Measurements from ENCODE around the gene RPS29.

Gene RPS29

DNA sequence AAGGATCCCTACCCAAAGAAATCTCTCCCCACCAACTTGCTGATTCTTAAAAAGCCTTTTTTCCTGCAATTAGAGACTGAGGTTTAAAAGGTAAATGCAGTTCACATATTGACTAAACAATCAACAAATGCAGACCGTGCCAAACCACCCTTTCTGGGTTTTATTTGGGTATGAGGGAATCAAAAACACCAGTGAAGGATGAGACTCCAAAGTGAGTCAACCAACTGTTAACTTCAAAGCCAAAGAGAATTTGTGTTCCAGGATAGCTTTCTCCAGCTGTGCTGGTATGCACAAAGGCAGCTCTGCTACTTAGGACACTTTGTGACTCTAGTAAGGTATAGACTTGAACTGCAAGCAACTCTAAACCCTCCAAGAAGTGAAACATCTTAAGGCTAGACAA is 39.4 kb downstream of the RPS29 start:
- H3K9ac ChIP-seq (ENCODE audit: insufficient read length): no peak overlapping the region
- no peaks in the 10 kb centered on the region for H3K9me3 ChIP-seq (ENCODE audit: low read depth, low read length)
- H3K27ac ChIP-seq: no peak overlapping the region
- no peak for DNase-seq (ENCODE audit: low read depth, low spot score)
- H3K4me3 ChIP-seq: no peak overlapping the region
- TF ChIP-seq FOXP2 (optimal IDR thresholded peaks at IDR 0.05; ENCODE audit: control extremely low read depth, extremely low read length, insufficient read depth): no peak
- no peak for TF ChIP-seq EZH2 (IDR thresholded peaks at IDR 0.05)
- no peak for TF ChIP-seq POLR2AphosphoS5 (IDR thresholded peaks at IDR 0.05; ENCODE audit: borderline replicate concordance, low read depth, low read length)
- no peaks in the 10 kb centered on the region for H3K36me3 ChIP-seq (ENCODE audit: insufficient read depth, low read length)

DNA sequence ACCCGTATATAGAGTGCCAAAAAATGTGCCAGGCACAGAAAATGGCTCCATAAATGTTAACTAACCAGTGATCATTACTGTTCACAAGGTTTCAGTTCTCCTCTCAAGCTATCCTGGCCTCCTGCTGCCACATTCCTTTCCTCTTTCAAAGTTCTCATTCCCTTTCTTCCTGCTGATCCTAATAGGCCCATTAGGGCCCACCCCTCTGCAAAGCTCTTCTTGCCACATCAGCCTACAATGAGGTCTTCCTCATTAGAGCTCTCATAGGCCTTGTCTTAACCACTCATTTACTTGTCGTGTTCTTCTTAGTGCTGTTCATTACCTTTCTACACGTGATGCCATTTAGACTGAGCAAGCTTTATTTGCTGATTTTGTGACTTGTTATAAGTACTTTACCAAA is 40.5 kb downstream of the RPS29 start:
- no peak for TF ChIP-seq POLR2AphosphoS5 (IDR thresholded peaks at IDR 0.05; ENCODE audit: borderline replicate concordance, low read depth, low read length)
- no peak for TF ChIP-seq EZH2 (IDR thresholded peaks at IDR 0.05)
- no peak for TF ChIP-seq FOXP2 (optimal IDR thresholded peaks at IDR 0.05; ENCODE audit: control extremely low read depth, extremely low read length, insufficient read depth)
- Histone ChIP-seq H3K4me3 (no peak overlapping the region), H3K27ac (no peak overlapping the region), H3K36me3 (ENCODE audit: insufficient read depth, low read length) (no peaks in the 10 kb centered on the region), H3K9me3 (ENCODE audit: low read depth, low read length) (no peaks in the 10 kb centered on the region), H3K9ac (ENCODE audit: insufficient read length) (no peak overlapping the region)
- DNase-seq (ENCODE audit: low read depth, low spot score): no peak

DNA sequence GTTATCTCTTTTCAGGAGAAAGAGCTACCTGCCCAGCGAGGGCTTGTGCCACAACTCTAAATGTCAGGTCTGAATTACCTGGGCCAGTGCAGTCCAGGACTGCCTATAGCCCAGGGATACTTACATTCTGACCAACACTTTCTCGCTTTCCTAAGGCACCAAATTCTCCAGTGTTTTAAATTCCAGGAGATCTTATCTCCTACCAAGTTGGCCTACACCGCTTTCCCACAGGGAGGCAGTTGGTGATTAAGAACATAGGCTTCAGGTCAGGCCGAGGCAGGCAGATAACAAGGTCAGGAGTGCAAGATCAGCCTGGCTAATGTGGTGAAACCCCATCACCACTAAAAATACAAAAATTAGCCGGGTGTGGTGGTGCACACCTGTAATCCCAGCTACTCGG is 41.1 kb downstream of the RPS29 start:
- H3K4me3 ChIP-seq: no peak overlapping the region
- H3K27ac ChIP-seq: no peak overlapping the region
- no peak for DNase-seq (ENCODE audit: low read depth, low spot score)
- TF ChIP-seq POLR2AphosphoS5 (IDR thresholded peaks at IDR 0.05; ENCODE audit: borderline replicate concordance, low read depth, low read length): no peak
- no peak for TF ChIP-seq EZH2 (IDR thresholded peaks at IDR 0.05)
- TF ChIP-seq FOXP2 (optimal IDR thresholded peaks at IDR 0.05; ENCODE audit: control extremely low read depth, extremely low read length, insufficient read depth): no peak
- no peaks in the 10 kb centered on the region for H3K36me3 ChIP-seq (ENCODE audit: insufficient read depth, low read length)
- no peaks in the 10 kb centered on the region for H3K9me3 ChIP-seq (ENCODE audit: low read depth, low read length)
- no peak overlapping the region for H3K9ac ChIP-seq (ENCODE audit: insufficient read length)

DNA sequence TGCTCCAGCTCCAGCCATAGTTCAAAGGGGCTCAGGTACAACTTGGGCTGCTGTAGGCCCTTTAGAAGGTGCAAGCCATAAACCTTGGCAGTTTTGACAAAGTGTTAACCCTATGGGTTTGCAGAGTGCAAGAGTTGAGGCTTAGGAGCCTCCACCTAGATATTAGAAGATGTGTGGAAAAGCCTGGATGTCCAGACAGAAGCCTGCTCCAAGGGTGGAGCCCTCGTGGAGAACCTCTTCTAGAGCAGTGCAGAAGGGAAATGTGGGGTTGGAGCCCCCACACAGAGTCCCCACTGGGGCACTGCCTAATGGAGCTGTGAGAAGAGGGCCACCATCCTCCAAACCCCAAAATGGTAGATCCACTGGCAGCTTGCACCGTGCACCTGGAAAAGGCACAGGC is 45.1 kb downstream of the RPS29 start:
- no peaks in the 10 kb centered on the region for H3K36me3 ChIP-seq (ENCODE audit: insufficient read depth, low read length)
- no peak overlapping the region for H3K4me3 ChIP-seq
- TF ChIP-seq FOXP2 (optimal IDR thresholded peaks at IDR 0.05; ENCODE audit: control extremely low read depth, extremely low read length, insufficient read depth) (no peak), POLR2AphosphoS5 (IDR thresholded peaks at IDR 0.05; ENCODE audit: borderline replicate concordance, low read depth, low read length) (no peak), EZH2 (IDR thresholded peaks at IDR 0.05) (no peak)
- H3K9ac ChIP-seq (ENCODE audit: insufficient read length): no peak overlapping the region
- no peak for DNase-seq (ENCODE audit: low read depth, low spot score)
- H3K9me3 ChIP-seq (ENCODE audit: low read depth, low read length): no peaks in the 10 kb centered on the region
- H3K27ac ChIP-seq: no peak overlapping the region

DNA sequence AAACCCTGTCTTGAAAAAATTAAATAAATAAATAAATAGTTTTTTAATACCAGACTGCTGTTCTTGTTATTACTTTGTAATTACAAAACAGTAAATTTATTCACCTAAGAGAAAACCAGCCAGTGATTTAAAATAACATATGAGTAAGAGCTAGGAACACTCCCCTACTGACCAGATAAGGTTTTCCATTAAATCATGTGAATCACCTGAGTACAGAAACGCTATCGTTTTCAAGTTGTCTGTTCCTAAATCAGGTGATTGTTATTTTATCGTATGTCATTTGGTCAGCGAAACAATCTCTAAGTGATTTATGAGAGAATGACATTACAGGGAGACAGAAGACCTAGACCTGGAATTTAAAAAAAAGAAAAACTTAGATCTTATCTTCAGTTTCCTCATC is 47.3 kb downstream of the RPS29 start:
- no peak overlapping the region for H3K4me3 ChIP-seq
- no peak overlapping the region for H3K9ac ChIP-seq (ENCODE audit: insufficient read length)
- H3K9me3 ChIP-seq (ENCODE audit: low read depth, low read length): no peaks in the 10 kb centered on the region
- H3K27ac ChIP-seq: no peak overlapping the region
- no peaks in the 10 kb centered on the region for H3K36me3 ChIP-seq (ENCODE audit: insufficient read depth, low read length)
- TF ChIP-seq FOXP2 (optimal IDR thresholded peaks at IDR 0.05; ENCODE audit: control extremely low read depth, extremely low read length, insufficient read depth) (no peak), POLR2AphosphoS5 (IDR thresholded peaks at IDR 0.05; ENCODE audit: borderline replicate concordance, low read depth, low read length) (no peak), EZH2 (IDR thresholded peaks at IDR 0.05) (no peak)
- DNase-seq (ENCODE audit: low read depth, low spot score): no peak

Measured in SK-N-MC (cell line).